ENCODE results near the gene TDRD9.

- TF ChIP-seq CTCF (conservative IDR thresholded peaks at IDR 0.05; ENCODE audit: low read depth in 2 of 2) (no peak), EZH2 (IDR thresholded peaks at IDR 0.05; ENCODE audit: low read depth, unreplicated experiment) (no peak), EZH2phosphoT487 (IDR thresholded peaks at IDR 0.05; ENCODE audit: unreplicated experiment) (no peak), POLR2AphosphoS5 (IDR thresholded peaks at IDR 0.05; ENCODE audit: low read depth) (no peak), JUNB (IDR thresholded peaks at IDR 0.05; ENCODE audit: unreplicated experiment) (no peak), REST (IDR thresholded peaks at IDR 0.05; ENCODE audit: unreplicated experiment) (no peak), ETS1 (IDR thresholded peaks at IDR 0.05) (no peak), CREB1 (CRISPR knock-in tag; IDR thresholded peaks at IDR 0.05; ENCODE audit: low read depth) (no peak)
Measured at GRCh38 chr14:103946975-103947374, 18.7 kb downstream of the TDRD9 start.

Data from GM23338 (cell line).